GM12873 (cell line): ENCODE data around the gene OR5B21.

Experiments
- TF ChIP-seq, protein P1 (sequence below): IDR thresholded peaks from 2 replicates; pipeline ENCODE4 v1.5.1; 2012; ENCODE audit warnings: low read depth, mild to moderate bottlenecking, moderate library complexity, low read length, control low read depth; ENCODE audit not compliant: insufficient read depth; ENCODE audit errors: missing control alignments

OR5B21 gene

DNA sequence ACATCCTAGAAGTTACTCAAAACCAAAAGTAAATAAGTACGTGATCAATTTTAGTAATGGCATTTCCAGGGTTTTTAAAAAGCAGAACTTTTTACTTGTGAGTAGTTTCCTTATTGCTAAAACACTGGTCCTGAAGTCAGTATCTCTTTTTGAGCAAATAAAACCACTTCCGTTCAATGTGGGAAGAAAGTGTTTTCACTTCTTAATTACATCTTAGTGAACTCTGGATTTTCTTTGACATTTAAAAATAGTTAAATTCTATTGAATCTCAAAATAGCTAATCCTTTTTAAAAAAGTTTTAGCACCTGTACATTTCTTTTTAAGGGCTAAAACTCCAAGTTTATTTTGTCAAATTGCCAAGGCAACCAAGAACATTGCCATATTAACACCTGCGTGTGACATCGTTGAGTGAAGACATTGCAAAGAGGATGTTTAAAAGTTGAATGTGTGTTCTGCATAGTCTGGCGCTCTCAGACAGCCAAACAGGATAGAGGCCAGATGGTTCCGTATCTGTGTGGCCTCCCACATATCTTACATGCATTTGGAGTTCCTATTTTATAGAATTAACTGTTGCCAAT is 17.2 kb upstream of the OR5B21 start:
- TF ChIP-seq, protein P1, sequence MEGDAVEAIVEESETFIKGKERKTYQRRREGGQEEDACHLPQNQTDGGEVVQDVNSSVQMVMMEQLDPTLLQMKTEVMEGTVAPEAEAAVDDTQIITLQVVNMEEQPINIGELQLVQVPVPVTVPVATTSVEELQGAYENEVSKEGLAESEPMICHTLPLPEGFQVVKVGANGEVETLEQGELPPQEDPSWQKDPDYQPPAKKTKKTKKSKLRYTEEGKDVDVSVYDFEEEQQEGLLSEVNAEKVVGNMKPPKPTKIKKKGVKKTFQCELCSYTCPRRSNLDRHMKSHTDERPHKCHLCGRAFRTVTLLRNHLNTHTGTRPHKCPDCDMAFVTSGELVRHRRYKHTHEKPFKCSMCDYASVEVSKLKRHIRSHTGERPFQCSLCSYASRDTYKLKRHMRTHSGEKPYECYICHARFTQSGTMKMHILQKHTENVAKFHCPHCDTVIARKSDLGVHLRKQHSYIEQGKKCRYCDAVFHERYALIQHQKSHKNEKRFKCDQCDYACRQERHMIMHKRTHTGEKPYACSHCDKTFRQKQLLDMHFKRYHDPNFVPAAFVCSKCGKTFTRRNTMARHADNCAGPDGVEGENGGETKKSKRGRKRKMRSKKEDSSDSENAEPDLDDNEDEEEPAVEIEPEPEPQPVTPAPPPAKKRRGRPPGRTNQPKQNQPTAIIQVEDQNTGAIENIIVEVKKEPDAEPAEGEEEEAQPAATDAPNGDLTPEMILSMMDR, result no peak

DNA sequence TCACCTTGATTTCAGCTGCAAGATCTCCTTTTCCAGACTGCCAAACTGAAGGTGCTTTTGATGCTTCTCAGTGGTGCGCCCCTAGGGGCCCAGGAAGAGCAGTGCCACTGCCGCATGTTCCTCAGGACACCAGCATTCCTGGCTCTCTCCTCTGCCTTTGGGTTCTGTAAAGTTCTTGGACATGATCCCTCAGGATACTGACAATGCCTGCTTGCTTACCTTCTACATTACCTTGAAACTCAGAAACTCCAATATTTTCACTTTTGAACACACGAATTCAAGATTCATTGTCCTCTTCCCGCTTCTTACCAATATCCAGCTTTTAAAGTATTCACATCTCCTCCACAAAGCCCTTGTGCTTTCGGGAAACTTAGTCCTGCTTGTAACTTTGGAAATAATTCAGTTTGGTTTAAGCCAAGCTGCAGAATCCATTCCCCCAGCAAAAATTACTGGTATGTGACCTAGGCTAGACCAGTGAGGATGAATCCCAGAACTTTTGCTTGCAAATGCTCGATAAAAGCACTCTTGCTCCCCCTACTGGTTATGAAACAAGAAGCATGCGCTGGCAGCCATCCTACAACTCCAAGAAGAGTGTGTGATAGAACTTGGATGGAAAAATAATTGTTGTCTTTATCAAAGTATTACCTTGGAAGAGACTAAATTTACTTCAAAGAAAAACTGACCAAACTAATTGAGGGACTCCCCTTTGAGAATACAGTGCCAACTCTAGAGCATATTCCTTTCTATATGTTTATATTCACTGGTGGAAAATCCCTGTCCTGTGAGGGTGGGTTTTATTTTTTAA is 16.5 kb upstream of the OR5B21 start:
- TF ChIP-seq, protein P1, result peak; percentile 83

DNA sequence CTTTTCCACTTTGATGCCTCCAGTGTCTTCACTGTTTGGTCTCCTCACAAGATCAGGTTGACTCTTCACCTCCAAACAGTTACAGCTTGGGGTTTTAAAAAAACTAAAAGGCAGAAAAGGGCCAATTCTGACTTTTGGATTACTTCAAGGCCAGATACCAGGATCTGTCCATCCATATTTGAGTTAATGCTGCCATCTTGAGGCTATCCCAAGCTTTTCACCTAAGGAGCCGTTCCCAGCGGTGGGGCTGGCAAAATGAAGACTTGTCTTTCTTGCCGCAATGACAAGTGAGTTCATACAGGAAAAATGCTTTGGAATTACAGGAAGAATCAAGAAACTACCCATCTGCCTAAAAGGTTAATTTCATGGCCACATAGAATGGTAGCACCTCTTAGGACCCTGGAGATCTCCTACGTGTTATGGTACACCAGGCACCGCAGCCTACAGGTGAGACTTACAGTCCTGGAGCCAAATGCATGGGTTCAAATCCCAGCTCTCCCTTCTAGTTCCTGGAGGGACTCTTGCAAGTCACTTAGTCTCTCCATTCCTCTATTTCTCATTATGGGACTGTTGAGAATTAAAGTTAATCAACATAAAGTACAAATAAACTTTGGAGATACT is 6.0 kb upstream of the OR5B21 start:
- TF ChIP-seq, protein P1, result peak; percentile 55

DNA sequence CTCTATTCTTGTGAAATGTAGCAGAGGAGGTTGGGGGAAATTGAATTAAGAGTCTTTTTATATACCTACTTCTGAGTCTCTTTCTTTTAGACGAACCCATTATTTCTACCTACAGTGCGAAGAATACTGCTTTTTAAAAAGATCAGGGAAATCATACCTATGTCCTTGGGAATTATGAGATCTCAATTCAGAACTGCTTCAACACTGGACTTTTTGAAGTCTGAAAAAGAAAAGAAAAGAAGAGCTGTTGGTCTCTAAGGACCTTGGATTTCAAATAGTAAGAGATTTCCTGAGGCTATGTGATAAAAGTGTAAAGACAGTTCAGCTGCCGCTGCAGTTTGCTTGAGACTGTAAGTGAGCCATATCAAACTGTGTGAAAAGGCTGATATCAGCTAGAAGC is 3.7 kb upstream of the OR5B21 start:
- TF ChIP-seq, protein P1, result no peak

DNA sequence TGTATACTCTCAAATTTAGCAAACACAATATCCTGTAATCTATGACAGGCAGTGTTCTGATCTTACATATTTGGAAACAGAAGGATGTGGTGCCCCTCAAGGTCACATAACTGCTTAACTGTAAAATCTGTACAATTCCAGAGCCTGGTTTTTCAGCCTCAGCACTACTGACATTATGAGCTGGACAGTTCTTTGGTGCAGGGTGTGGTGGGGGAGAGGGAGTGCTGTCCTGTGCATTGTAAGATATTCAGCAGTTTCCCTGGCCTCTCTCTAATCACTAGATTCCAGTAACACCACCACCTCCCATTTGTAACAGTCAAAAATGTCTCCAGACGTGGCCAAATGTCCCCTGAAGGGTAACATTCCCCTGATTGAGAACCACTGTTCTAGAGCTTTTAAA is 1.8 kb upstream of the OR5B21 start:
- TF ChIP-seq, protein P1, result no peak

DNA sequence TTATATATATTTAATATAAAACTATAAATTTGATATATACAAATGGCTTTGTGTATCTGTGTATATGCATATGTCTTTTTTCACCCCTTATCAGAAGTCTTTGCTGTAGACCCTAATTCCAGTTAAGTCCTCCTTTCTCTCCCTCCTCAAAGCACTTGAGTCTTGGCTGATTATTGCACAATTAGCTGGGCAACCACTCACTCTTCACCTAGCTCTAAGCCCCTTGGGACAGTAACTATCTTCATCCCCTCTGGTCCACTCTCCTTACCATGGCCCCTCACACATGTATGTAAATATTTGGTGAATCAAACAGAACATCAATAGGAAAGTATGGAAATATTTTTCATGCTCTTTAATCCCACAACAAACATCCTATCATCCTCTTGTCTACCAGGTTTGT is 909 bp upstream of the OR5B21 start:
- TF ChIP-seq, protein P1, result no peak

DNA sequence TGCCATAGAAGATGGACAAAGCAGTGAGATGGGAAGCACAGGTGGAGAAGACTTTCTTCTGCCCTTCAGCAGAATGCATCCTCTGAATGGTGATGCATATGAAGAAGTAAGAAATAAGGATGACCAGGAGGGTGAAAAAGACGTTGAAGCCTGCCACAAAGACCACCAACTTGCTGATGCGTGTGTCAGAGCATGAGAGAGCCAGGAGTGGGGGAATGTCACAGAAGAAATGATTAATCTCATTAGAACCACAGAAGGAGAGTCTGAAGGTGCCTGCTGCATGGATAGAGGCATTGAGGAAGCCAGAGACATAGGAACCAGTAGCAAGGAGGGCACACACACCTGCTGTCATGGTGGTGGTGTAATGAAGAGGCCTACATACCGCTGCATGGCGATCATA is 550 bp downstream of the OR5B21 start:
- TF ChIP-seq, protein P1, result no peak
